Measurements from ENCODE around the gene SWSAP1.
A peak's percentile ranks its signal among the peaks of the same experiment; 100 is the strongest.
"Not testable (repeated sequence)": the region's sequence is repeated elsewhere in the genome, so short reads cannot be mapped to it uniquely, and the experiment has no call there.

The SWSAP1 gene

GRCh38 chr19:11378319-11379189 is 4.1 kb downstream of the SWSAP1 start:
- no peak for DNase-seq (ENCODE audit: low read depth)

- DNase-seq (ENCODE audit: low read depth), result not testable (repeated sequence)
Observed at GRCh38 chr19:11379269-11379845, 4.9 kb downstream of the SWSAP1 start.

- no peak for DNase-seq (ENCODE audit: low read depth)
Observed at GRCh38 chr19:11379857-11380350, 5.4 kb downstream of the SWSAP1 start.

GRCh38 chr19:11380653-11381537 is 6.4 kb downstream of the SWSAP1 start:
- DNase-seq (ENCODE audit: low read depth), result peak; percentile 92

GRCh38 chr19:11382898-11383705 is 8.6 kb downstream of the SWSAP1 start:
- no peak for DNase-seq (ENCODE audit: low read depth)

- no peak for DNase-seq (ENCODE audit: low read depth)
Observed at GRCh38 chr19:11383706-11384048, 9.2 kb downstream of the SWSAP1 start.

- no peak for DNase-seq (ENCODE audit: low read depth)
Observed at GRCh38 chr19:11384778-11385129, 10.3 kb downstream of the SWSAP1 start.

- no peak for DNase-seq (ENCODE audit: low read depth)
Observed at GRCh38 chr19:11387162-11388034, 12.9 kb downstream of the SWSAP1 start.

- DNase-seq (ENCODE audit: low read depth), result no peak
Observed at GRCh38 chr19:11390359-11390758, 15.9 kb downstream of the SWSAP1 start.

- no peak for DNase-seq (ENCODE audit: low read depth)
Observed at GRCh38 chr19:11390933-11391680, 16.6 kb downstream of the SWSAP1 start.

GRCh38 chr19:11397089-11397610 is 22.7 kb downstream of the SWSAP1 start:
- no peak for DNase-seq (ENCODE audit: low read depth)

- DNase-seq (ENCODE audit: low read depth), result no peak
Observed at GRCh38 chr19:11399667-11400066, 25.2 kb downstream of the SWSAP1 start.

GRCh38 chr19:11400798-11401197 is 26.3 kb downstream of the SWSAP1 start:
- no peak for DNase-seq (ENCODE audit: low read depth)

- no peak for DNase-seq (ENCODE audit: low read depth)
Observed at GRCh38 chr19:11401808-11402543, 27.5 kb downstream of the SWSAP1 start.

GRCh38 chr19:11404588-11405222 is 30.2 kb downstream of the SWSAP1 start:
- DNase-seq (ENCODE audit: low read depth), result no peak

- no peak for DNase-seq (ENCODE audit: low read depth)
Observed at GRCh38 chr19:11405846-11406643, 31.6 kb downstream of the SWSAP1 start.

GRCh38 chr19:11406703-11407236 is 32.3 kb downstream of the SWSAP1 start:
- DNase-seq (ENCODE audit: low read depth), result not testable (repeated sequence)

All from activated T-cell treated with anti-CD3 and anti-CD28 coated beads for 24 hours (primary cell).